SKM-1 treated with dmso at 0.1 percent for 144 hours (cell line): ENCODE measurements around the gene CPA5.
"Not testable (repeated sequence)": the region's sequence is repeated elsewhere in the genome, so short reads cannot be mapped to it uniquely, and the experiment has no call there.

Experiments
- DNase-seq: peaks from one replicate; lab custom pipeline; 2025; ENCODE audit not compliant: unreplicated experiment; lab: John Stamatoyannopoulos, UW

CPA5 gene, protein sequence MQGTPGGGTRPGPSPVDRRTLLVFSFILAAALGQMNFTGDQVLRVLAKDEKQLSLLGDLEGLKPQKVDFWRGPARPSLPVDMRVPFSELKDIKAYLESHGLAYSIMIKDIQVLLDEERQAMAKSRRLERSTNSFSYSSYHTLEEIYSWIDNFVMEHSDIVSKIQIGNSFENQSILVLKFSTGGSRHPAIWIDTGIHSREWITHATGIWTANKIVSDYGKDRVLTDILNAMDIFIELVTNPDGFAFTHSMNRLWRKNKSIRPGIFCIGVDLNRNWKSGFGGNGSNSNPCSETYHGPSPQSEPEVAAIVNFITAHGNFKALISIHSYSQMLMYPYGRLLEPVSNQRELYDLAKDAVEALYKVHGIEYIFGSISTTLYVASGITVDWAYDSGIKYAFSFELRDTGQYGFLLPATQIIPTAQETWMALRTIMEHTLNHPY

GRCh38 chr7:130344271-130344866 is at the start of gene CPA5:
Gene CPA5 (plus strand): TSS chr7:130344816. CDS start chr7:130346486, 1,670 bp downstream.
- no peak for DNase-seq

- no peak for DNase-seq
Observed at GRCh38 chr7:130296221-130296951, 48.2 kb upstream of the CPA5 start.

DNA sequence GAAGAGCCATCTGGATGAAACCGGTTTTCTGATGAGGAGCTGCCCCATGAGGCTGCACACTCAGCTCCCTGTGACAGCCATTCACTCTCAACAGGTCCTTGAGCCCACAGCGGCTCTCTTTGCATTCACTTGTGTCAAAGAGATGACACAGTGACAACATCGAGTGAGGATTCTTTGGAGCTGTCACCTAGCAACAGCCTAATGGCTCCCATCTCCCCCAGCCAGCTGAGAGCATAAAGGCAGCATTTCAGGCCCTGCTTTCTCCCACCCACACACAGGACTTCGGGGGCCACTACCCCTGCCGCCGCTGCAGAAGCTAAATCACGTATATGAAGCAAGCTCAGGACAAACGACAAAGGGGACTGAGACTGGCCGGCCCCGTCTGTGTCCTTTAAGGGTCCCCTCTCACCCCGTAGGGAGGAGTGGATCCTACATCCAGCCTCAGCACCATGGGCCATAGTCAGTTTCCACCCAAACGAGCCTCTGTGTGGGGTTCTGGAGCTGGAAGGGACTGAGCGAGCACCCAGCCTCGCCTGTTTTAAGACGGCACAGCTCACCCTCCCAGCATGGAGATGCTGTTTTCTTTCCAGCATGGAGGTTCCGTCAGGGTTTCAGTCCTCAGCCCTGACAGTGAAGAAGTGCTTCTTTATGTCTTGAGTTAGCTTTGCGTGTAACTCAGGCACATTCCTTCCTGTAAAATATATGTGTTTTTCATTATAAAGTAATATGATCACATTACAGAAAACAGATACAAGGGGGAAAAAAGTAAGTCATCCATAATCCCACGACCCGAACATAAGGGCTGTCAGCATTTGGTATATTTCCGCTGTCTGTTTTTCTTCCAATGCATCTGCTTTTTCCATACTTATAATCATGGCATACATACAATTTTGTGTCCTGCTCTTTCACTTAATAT is 46.7 kb upstream of the CPA5 start:
- DNase-seq: no peak

GRCh38 chr7:130298544-130299326 is 45.9 kb upstream of the CPA5 start:
- no peak for DNase-seq

DNA sequence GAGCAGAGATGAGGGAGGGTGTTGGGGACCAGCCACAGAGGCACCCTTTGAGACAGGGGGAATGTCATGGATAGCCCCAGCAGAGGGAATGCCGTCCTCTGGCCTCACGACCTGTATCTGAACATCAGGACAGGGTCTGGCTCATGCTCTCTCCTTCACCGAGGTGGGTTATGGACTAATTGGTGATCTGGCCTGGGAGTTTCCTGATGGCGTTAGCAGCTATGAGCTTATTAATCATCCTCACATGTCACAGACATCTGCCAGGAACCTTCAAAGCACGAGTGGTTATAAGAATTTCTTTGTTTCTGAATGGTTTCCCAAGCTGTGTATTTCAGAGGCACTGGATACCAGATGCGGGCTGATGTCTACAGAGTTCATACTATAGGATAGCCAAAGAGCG is 44.8 kb upstream of the CPA5 start:
- no peak for DNase-seq

DNA sequence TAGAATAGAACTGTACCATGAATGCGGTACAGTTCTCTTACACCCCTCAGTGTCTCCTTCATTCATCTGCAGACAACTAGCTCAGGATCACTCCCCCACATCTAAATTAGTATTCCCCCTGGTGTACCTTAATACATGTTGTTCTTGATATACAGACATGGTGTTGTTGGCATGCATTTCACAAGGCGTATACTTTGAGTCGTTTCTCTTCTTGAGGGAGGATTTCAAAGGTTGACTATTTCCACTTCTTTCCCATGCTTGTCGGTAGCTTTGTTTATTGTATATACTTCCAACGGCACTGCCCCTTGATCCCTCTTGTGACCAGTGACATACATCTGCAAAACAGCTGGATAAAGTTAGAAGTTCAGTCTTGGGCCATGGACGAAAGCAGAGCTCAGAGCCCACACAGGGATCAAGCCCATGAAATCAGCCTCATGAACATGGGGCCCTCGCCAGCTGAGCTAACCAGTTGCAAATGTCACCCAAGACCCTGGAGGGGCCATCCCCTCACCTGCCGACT is 43.1 kb upstream of the CPA5 start:
- DNase-seq: no peak

DNA sequence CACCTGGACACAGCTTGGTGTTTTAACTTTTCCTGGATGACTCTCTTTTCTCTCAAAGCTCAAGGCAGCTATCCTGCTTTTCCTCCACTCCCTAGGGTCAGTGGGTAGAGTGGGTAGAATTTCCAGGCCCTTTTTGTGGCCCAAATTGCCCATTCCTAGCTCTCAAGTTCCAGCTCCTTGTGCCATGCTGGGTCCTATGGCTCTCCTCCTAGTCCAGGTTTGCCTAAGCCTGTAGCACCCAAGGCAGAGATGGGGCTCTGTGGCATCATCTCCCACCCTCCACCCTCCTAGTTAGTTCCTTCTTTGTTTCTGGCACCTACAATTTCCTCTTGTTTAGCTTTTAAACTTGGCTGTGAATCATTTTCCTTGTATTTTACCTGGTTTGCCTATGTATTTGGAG is 42.0 kb upstream of the CPA5 start:
- no peak for DNase-seq

- no peak for DNase-seq
Observed at GRCh38 chr7:130303127-130303526, 41.5 kb upstream of the CPA5 start.

DNA sequence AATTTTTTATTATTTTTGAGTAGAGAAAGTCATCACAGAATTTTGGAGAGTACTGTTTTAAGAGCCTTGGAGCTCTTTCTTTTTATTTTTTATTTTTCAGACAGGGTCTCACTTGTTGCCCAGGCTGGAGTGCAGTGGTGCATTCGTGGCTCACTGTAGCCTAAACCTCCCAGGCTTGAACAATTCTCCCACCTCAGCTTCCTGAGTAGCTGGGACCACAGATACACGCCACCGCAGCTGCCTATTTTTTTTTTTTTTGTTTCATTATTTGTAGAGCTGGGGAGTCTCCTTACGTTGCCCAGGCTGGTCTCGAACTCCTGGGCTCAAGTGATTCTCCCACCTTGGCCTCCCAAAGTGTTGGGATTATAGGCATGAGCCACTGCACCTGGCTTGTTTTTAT is 41.1 kb upstream of the CPA5 start:
- DNase-seq: no peak

GRCh38 chr7:130303982-130304381 is 40.6 kb upstream of the CPA5 start:
- no peak for DNase-seq

DNA sequence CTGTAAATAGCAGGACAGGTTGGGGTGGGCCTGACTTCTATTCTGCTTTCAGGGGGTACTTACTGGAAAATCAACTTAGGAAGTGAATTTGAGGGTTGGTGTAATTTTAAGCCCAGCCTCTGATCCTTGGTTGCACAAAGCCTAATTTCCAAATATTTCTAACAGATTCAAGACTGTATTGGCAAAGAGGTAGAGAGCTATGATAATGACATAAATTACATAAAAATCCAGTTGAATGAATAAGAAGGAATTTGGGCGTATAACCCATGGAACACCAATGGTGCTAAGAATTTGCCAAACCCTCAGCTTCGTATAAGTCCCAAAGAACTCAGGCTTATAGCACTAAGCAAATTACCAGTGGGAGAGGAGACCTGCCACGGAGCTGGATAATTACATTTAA is 39.7 kb upstream of the CPA5 start:
- DNase-seq: no peak

DNA sequence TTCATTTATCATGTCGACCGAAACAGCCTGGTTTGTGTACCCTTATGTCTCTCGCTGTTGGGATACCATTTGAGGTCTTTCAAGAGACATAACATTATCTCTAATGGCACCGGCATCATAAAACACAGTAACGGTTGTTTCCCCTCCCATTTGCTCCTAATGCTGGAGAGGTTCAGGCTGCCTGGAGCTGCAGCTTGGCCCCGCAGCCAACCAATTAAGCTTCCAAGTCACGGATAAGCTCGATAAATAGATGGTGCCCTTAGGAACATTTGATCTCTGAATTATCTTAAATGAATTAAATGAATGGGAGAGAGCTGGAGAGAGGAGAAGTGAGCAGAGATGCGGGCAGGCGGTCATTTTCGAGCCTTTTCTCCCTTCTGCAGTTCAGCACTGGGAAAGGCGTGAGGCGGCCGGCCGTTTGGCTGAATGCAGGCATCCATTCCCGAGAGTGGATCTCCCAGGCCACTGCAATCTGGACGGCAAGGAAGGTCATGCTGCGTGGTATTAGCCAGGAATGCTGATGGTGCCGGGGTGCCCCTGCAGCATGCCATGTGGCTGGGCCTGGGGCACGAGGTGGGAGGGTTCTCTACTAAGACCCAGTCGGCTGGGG is 39.1 kb upstream of the CPA5 start:
- DNase-seq: no peak

DNA sequence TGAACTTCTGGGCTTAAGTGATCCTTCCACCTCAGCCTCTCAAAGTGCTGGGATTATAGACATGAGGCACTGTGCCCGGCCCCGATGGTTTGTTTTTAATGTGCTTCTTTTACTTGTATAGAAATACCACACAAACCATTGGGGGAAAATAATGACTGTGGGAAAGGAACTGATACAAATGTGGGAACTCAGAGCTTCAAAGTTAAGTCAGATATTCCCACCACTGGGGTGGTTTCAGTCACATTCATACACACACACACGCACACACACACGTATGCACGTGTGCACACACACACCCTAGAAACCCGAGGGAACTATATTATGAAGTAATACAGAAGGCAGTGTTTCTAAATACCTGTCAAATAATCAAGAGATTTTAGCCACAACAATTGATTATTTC is 34.6 kb upstream of the CPA5 start:
- DNase-seq: no peak

DNA sequence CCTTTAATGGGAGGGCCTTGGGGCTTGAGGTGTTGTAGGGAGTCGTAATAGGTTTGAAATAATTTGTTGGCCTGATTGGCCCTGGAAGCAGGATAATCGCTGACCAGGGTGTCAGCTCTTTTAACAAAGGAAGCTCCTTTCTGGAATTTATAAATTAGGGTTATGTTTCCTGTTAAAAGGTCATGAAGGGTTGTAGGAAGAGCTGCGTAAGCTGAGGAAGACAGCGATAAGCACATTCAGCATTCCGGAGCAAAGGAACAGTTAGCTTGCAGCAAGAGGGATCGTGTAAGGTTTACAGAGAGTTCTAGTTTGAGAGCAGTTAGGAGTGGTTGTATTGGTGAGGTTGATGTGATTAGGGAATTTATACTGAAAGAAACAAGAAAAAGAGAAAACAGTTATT is 30.3 kb upstream of the CPA5 start:
- no peak for DNase-seq

GRCh38 chr7:130319541-130319940 is 25.1 kb upstream of the CPA5 start:
- DNase-seq: no peak

DNA sequence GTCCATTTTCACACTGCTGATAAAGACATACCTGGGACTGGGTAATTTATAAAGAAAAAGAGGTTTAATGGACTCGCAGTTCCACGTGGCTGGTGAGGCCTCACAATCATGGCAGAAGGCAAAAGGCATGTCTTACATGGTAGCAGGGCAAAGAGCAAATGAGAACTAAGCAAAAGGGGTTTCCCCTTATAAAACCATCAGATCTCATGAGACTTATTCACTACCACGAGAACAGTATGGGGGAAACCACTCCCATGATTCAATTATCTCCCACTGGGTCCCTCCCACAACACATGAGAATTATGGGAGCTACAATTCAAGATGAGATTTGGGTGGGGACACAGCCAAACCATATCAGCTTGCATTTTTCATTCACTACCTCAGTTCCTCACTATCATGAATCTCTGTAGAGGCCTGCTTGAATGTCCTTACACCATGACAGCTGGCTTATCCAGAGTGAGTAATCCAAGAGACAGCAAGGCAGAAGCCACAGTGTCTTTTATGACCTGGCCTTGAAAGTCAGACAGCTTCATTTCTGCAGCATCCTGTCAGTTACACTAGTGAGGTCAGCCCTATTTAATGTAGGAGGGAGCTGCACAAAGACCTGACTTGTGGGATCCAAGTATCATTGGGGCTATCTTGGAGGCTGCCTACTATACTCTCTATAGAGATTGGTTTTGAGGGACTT is 22.9 kb upstream of the CPA5 start:
- DNase-seq: not testable (repeated sequence)

DNA sequence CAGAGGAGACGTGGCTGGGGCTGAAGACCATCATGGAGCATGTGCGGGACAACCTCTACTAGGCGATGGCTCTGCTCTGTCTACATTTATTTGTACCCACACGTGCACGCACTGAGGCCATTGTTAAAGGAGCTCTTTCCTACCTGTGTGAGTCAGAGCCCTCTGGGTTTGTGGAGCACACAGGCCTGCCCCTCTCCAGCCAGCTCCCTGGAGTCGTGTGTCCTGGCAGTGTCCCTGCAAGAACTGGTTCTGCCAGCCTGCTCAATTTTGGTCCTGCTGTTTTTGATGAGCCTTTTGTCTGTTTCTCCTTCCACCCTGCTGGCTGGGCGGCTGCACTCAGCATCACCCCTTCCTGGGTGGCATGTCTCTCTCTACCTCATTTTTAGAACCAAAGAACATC is 22.0 kb upstream of the CPA5 start:
- DNase-seq: no peak

- DNase-seq: no peak
Observed at GRCh38 chr7:130324306-130324943, 20.2 kb upstream of the CPA5 start.
